Osteocyte (in vitro differentiated cells): ENCODE results near the gene RRP12. TPM values are rescaled to one million over a fixed set of nuclear protein-coding genes. Genes with fewer than 3 reads are reported as not detected.
"Not testable (repeated sequence)": the region's sequence is repeated elsewhere in the genome, so short reads cannot be mapped to it uniquely, and the experiment has no call there.

Experiments used
- DNase-seq: peaks from one replicate; pipeline ENCODE4 v3.0.0; 2021; ENCODE audit warnings: mixed read lengths; ENCODE audit not compliant: unreplicated experiment; ENCODE audit errors: extremely low spot score
- H3K27ac Mint-ChIP-seq: one replicate; pipeline ENCODE4 v1.8.0; 2021; ENCODE audit warnings: mild to moderate bottlenecking, mixed read lengths; ENCODE audit not compliant: unreplicated experiment
- H3K27me3 Mint-ChIP-seq: one replicate; pipeline ENCODE4 v1.8.0; 2021; ENCODE audit warnings: mixed read lengths; ENCODE audit not compliant: unreplicated experiment
- H3K36me3 Mint-ChIP-seq: one replicate; pipeline ENCODE4 v1.8.0; 2021; ENCODE audit warnings: mixed read lengths; ENCODE audit not compliant: unreplicated experiment
- H3K4me1 Mint-ChIP-seq: one replicate; pipeline ENCODE4 v1.8.0; 2021; ENCODE audit warnings: mixed read lengths; ENCODE audit not compliant: unreplicated experiment
- H3K4me3 Mint-ChIP-seq: one replicate; pipeline ENCODE4 v1.8.0; 2021; ENCODE audit warnings: mild to moderate bottlenecking, moderate library complexity, mixed read lengths; ENCODE audit not compliant: unreplicated experiment
- H3K9me3 Mint-ChIP-seq: one replicate; pipeline ENCODE4 v1.8.0; 2021; ENCODE audit warnings: mixed read lengths; ENCODE audit not compliant: unreplicated experiment
- total RNA-seq: library from RNA; stranded (reverse); gene quantifications from 2 replicates; pipeline ENCODE4 v1.2.1, GENCODE V29; 2021
- TF ChIP-seq, protein P1 (sequence below): fragments of 200-600 bp; sonication (generic); IDR thresholded peaks from 2 replicates; pipeline ENCODE4 v1.5.0; 2021; ENCODE audit warnings: antibody characterized with exemption, mild to moderate bottlenecking, moderate library complexity

The RRP12 gene
- total RNA-seq, 1 donor from 2014 or later: 30.1 TPM

DNA sequence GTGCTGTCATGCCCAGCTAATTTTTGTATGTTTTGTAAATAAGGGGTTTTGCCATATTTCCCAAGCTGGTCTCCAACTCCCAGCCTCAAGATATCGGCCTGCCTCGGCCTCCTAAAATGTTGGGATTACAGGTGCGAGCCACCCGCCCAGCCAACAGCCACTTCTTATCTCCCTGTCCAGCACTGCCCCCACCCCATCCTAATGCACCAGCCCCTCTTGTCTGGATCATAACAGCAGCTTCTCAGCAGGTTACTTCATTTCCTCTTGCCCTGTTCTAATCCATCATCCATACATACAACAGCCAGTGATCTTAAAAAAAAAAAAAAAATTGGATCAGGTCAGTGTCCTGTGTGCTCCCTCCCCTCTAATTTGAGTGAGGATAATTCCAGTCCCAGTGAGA lies 53.8 kb downstream of the RRP12 start:
- no peaks in the 10 kb centered on the region for H3K36me3 Mint-ChIP-seq
- no peaks in the 10 kb centered on the region for H3K4me1 Mint-ChIP-seq
- no peak for DNase-seq
- H3K27ac Mint-ChIP-seq: no peak overlapping the region
- H3K9me3 Mint-ChIP-seq: no peaks in the 10 kb centered on the region
- no peak overlapping the region for H3K4me3 Mint-ChIP-seq
- TF ChIP-seq, protein P1, sequence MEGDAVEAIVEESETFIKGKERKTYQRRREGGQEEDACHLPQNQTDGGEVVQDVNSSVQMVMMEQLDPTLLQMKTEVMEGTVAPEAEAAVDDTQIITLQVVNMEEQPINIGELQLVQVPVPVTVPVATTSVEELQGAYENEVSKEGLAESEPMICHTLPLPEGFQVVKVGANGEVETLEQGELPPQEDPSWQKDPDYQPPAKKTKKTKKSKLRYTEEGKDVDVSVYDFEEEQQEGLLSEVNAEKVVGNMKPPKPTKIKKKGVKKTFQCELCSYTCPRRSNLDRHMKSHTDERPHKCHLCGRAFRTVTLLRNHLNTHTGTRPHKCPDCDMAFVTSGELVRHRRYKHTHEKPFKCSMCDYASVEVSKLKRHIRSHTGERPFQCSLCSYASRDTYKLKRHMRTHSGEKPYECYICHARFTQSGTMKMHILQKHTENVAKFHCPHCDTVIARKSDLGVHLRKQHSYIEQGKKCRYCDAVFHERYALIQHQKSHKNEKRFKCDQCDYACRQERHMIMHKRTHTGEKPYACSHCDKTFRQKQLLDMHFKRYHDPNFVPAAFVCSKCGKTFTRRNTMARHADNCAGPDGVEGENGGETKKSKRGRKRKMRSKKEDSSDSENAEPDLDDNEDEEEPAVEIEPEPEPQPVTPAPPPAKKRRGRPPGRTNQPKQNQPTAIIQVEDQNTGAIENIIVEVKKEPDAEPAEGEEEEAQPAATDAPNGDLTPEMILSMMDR: no peak
- peaks cover 11% of the 10 kb centered on the region for H3K27me3 Mint-ChIP-seq

DNA sequence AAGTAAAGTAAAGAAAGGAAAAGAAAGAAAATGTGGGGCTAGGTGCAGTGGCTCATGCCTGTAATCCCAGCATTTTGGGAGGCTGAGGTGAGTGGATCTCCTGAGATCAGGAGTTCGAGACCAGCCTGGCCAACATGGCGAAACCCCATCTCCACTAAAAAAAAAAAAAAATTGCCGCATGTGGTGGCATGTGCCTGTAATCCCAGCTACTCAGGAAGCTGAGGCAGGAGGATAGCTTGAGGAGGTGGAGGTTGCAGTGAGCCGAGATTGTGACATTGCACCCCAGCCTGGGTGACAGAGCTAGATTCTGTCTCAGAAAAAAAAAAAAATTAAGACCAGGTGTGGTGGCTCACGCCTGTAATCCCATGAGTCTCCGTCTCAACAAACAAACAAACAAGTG lies 57.5 kb downstream of the RRP12 start:
- H3K27ac Mint-ChIP-seq, DNase-seq, H3K4me3 Mint-ChIP-seq, H3K36me3 Mint-ChIP-seq, H3K9me3 Mint-ChIP-seq, H3K4me1 Mint-ChIP-seq: not testable (repeated sequence)
- peaks cover 28% of the 10 kb centered on the region for H3K27me3 Mint-ChIP-seq

DNA sequence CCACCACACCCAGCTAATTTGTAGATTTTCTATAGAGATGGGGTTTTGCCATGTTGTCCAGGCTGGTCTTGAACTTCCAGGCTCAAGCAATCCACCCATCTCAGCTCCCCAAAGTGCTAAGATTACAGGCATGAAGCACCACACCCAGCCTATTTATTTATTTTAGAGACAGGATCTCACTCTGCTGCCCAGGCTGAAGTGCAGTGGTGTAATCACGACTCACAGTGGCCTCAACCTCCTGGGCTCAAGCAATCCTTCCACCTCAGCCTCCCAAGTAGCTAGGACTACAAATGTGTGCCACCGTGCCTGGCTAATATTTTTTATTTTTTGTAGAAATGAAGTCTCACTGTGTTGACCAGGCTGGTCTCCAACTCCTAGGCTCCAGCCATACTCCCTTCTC lies 59.7 kb downstream of the RRP12 start:
- H3K4me3 Mint-ChIP-seq: no peak overlapping the region
- H3K36me3 Mint-ChIP-seq: no peaks in the 10 kb centered on the region
- TF ChIP-seq, protein P1: no peak
- H3K27me3 Mint-ChIP-seq: peaks cover 50% of the 10 kb centered on the region
- no peak for DNase-seq
- H3K27ac Mint-ChIP-seq: no peak overlapping the region
- no peaks in the 10 kb centered on the region for H3K9me3 Mint-ChIP-seq
- peaks cover 12% of the 10 kb centered on the region for H3K4me1 Mint-ChIP-seq

DNA sequence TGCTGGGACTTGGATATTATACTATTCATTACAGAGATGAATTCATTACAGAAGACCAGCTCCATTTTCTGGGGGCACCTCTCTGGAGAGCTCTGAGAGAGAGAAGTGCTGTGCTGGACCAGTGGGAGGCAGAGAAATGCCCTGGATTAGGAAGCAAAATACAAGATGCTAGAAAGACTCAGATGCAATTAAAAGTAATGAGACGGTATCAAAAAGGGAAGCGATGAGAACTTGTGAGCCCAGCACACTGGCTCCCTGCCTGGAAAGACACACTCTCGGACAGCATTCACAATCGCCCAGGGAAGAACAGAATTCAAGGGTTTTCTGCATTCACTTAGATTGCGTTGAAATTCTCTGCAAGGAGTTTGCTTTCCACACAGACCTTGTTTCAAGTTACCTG lies 63.1 kb downstream of the RRP12 start:
- Mint-ChIP-seq H3K4me3 (no peak overlapping the region), H3K36me3 (no peaks in the 10 kb centered on the region), H3K4me1 (peaks cover 22% of the 10 kb centered on the region), H3K9me3 (no peaks in the 10 kb centered on the region), H3K27me3 (peaks cover 53% of the 10 kb centered on the region), H3K27ac (no peak overlapping the region)
- TF ChIP-seq, protein P1: no peak
- DNase-seq: no peak

DNA sequence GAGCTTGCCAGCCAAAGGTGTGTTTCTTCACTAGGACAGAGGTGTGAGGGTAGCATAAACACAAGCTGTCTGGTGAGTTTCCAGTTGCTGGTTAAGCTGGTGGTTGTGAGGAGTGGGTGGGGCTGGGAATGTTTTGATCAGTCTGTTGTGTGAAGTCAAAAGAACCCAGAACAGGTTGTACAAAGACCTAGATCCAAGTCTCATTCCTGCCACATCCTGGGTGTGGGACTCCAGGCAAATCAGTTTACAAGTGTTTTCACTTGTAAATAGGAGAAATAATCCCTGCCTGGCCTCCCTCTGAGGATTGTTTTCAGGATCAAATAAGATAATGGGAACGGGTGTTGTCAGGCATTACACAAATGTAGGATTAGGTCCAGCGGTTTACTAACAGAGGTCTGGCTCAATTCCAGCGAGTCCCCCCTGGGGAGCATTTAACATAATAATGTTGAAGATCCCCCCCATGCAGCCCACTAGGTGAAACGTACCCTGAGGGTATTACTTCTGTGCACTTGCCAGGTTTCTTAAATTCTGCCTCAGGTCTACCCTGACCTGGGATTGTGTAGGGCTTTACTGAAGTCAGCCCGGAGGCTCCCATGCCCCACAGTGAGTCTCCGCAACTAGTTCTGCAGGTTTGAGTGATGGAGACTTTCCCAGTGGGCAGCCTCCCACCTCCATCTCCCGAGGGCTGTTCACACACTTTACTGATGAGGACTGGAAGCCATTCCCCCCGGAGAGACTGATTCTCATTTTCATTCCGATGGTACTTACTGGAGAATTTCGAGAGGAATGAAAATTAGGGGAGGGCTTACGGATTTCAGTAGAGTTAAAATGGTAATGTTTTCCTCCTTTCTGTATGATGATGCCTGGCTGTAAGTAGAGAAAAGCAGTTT lies 64.0 kb downstream of the RRP12 start:
- Mint-ChIP-seq H3K9me3 (no peaks in the 10 kb centered on the region), H3K27ac (no peak overlapping the region), H3K27me3 (peaks cover 49% of the 10 kb centered on the region), H3K4me1 (peaks cover 30% of the 10 kb centered on the region), H3K4me3 (no peak overlapping the region), H3K36me3 (no peaks in the 10 kb centered on the region)
- TF ChIP-seq, protein P1: no peak
- DNase-seq: no peak
